HG02678 (cell line): ENCODE measurements around the gene FMO2.

ENCODE experiments used
- ATAC-seq: cut with Tn5 transposase; IDR thresholded peaks from one replicate; pipeline ENCODE4 v1.9.1; 2021; ENCODE audit warnings: mild to moderate bottlenecking, moderate library complexity; ENCODE audit not compliant: unreplicated experiment

Gene FMO2

GRCh38 chr1:171174560-171175294 is 10.4 kb upstream of the FMO2 start:
- no peak for ATAC-seq

GRCh38 chr1:171177261-171177660 is 7.8 kb upstream of the FMO2 start:
- ATAC-seq: no peak

DNA sequence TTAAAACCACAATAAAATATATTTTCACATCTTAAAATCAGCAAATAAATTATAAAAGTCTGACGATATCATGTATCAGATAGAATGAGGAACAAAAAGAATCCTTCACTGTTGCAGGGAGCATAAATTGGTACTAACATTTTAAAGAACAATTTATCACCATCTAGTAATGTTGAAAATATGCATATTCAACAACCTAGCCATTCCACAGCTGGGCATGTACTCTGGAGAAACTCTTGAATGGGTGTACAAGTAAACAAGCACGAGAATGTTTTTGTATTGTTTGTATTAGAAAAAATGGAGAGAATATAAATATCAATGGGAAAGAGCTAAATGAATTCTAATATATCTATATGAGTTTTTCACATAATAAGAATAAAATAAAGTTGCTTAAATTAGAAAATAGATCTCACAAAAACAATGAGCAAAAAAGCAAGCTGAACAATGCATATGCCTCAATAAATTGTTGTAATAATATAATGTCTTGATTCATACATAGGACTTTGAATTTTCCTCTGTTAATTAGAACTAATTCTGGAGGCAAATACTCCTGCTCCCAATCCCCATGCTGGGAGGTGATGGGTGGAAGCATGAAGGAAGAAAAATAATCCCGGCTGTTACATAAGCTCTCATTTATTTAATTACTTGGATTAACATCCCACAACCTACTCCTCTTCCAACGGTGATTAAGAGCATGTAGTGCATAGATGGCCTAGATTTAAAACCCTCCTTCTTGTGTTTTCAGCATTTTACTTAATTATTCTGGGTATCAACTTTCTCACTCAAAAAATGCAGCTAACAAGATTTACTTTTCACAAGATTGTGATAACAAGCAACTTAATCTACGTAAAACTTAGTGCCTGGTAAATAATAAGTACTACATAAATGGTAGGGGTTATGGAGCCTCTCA is 5.5 kb upstream of the FMO2 start:
- no peak for ATAC-seq

DNA sequence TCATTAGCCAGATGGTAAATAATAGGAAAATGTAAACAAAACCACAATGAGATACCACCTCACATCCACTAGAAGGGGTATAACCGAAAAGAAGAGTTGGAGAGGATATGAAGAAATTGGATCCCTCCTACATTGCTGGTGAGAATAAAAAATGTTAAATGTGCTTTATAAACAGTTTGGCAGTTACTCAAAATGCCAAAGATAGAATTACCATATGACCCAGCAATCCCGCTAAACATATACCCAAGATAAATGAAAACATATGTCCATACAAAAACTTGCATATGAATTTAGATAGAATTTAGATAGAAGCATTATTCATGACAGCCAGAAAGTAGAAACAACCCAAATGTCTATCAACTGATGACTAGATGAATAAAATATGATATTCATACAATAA is 4.4 kb upstream of the FMO2 start:
- ATAC-seq: no peak

- ATAC-seq: peak; percentile 81
These were observed 3.5 kb downstream of the FMO2 start for GRCh38 chr1:171188388-171189266.

- ATAC-seq: no peak
These were observed 6.9 kb downstream of the FMO2 start for GRCh38 chr1:171191992-171192391.

GRCh38 chr1:171195767-171196166 is 10.7 kb downstream of the FMO2 start:
- no peak for ATAC-seq

- ATAC-seq: no peak
These were observed 11.3 kb downstream of the FMO2 start for GRCh38 chr1:171196351-171196750.

DNA sequence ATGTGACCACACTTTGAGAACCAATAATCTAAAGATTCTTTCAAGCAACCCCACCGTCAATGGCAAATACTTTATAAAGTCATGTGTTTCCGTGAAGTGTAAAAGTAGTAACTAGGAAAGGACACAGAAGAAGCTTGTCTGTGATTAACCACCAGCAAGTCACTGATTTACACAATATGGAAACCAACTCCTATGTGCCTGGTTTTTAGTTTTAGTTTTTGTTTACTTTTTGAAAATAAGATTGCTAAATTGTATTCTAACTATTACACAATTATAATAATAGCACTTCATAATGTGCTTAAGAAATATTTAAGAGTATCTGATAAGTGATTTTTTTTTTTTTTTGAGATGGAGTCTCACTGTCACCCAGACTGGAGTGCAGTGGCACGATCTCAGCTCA is 13.0 kb downstream of the FMO2 start:
- no peak for ATAC-seq

DNA sequence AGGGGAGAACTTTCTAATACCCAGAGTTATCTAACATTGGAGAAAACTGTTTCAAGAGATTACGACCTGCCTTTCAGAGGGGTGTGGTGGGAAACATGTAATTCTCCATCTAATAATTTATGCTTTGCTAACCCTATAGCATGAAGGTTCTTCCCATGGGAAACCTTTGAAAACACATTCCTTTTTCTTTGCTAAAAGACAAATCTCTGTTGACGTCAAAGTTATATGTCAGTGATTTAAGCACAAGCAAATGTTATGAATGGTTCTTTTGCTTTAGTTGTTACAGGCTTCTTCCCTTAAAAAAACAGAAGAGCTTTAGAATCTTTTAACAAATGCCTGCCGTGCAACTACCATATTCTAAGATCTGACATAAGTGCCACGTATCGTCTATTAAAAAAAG is 19.2 kb downstream of the FMO2 start:
- no peak for ATAC-seq

GRCh38 chr1:171206204-171206977 is 21.3 kb downstream of the FMO2 start:
- no peak for ATAC-seq

DNA sequence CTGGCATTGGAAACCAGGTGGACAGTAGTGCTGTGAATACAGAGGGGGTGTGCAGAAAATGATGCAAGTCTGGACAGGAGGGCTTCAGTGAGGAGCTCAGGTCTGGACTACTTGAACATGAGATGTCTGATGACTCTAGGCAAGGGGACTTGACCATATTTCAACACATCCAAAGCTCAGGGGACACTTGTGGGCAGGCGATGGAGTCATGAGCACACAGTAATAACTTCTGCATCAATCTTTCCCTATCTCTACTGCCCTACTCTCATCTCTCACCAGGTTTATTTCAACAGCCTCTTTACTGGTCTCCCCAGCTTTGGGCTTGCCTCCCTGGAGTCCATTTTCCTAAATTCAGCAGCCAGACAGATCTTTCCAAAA is 21.9 kb downstream of the FMO2 start:
- ATAC-seq: no peak

GRCh38 chr1:171207377-171207776 is 22.3 kb downstream of the FMO2 start:
- ATAC-seq: no peak

DNA sequence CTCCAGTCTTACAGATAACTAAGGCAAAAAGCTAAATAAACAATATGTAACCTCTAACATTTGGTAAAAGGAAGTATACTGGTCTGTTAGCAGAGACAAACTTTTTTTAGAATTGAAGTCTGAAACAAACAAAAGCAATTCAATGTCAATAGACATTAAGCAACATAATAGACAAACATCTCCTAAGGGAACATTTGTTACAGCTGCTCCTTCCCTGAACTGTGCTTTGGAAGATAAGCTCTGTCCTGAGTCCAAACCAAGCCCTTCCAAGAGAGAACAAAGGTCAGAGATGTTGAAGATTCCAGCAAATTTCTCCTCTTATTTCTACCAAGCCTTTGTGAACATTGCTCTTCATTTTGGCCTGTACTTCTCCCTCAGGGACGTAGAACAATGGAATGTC is 25.3 kb downstream of the FMO2 start:
- ATAC-seq: no peak

- ATAC-seq: no peak
These were observed 27.7 kb downstream of the FMO2 start for GRCh38 chr1:171212607-171213351.

DNA sequence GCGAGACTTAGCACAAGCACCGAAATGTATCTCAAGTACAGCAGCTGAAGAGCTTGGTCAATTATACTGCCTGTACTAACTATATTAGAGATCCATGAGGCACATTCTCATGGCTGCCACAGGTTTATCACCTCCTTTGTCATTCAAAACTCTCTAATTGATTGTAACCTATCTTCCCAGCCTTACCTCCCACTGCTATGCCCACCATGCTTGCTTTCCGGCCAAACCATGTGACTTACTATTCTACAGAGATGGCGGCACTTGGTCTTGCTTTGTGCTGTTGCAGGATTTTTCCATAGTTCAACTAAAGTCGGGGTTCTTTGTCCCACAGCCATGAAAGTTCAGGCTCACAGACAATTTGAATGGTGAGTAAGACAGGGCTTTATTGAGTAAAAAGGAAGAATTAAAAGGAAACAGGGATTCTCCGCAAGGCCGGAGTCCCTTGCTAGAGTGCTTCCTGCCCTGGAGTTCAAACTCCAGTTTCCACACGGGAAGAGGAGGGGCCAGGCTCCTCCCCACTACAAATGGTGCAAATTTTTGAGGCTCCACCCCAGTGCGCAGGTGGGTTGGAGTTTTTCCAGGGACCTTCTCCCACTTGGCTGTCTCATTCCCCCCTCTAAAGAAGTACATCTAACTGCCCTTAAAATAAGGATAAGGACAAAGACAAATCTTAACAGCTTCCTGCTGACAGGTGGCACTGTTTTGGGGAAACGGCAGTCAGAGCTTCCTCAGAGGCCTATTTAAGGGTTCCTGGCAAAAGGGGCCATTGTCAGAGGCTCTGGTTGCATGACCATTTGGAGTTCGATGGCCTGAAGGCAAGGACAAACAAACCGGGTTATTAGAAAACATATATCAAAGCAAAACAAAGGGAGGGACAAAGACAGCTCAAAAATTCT is 28.7 kb downstream of the FMO2 start:
- ATAC-seq: no peak

DNA sequence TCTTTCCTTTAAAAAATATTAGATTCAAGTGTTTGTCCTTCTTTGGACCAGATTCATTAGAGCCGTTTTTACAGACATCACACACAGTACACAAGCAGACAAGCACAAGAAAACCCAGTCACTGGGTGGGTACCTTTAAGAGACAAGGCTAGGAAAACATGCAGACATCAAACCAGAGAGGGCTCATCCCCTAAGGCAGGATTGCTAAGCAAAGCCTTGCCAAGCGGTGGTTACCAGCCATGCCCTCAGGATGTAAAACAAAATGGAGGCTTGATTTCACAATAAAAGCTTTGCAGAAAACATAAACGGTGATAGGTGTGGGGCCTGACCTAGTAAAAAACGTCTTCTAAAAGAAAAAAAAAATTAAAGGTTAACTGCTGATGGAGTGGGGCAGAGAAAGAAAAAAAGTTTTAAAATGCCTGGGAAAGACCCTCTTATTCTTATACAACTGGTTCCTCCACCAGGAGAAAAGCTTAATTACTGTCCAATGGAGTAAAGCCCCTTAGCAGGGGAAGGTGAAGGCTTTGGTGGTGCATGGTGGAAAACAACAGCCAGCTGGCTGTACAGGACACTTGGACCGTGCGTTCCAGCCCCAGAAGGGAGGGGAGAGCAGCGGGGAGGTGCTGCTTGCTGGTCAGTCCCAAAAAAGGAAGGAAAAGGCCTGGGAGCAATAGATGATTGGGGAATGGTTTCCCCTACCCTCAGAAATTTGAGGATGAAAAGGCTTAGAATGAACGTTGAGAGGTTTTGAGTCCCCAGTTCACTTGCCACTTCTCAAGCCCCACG is 32.8 kb downstream of the FMO2 start:
- ATAC-seq: no peak

DNA sequence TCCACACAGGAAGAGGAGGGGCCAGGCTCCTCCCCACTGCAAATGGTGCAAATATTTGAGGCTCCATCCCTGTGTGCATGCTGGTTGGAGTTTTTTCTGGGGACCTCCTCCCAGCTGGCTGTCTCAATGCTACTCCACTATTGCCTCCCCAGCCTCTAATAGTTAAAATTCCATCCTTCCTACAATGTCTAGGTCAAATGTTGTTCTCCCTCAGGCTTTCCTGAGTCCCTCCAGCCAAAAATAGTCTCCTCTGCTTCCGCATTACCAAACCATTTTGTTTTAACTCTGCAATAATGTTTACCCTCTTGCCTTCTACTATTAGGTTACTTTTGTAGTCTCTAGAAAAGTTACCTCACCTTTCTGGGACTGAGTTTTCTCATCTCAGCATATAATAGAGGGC is 33.6 kb downstream of the FMO2 start:
- ATAC-seq: no peak
